Middle frontal gyrus (tissue), 1 donor: Measurements from ENCODE around the gene CLMN.
A peak's percentile ranks its signal among the peaks of the same experiment; 100 is the strongest.

Experiments
- DNase-seq: peaks from one replicate; pipeline ENCODE4 v3.0.0-alpha.2; 2015; ENCODE audit warnings: low spot score; ENCODE audit errors: extremely low spot score

The CLMN gene

GRCh38 chr14:95174184-95174792 is 145.4 kb downstream of the CLMN start:
- no peak for DNase-seq

- DNase-seq, result no peak
Measured at GRCh38 chr14:95173518-95173917, 146.2 kb downstream of the CLMN start.

- no peak for DNase-seq
Measured at GRCh38 chr14:95167177-95167576, 152.5 kb downstream of the CLMN start.

GRCh38 chr14:95165517-95165916 is 154.2 kb downstream of the CLMN start:
- no peak for DNase-seq

GRCh38 chr14:95164506-95164905 is 155.2 kb downstream of the CLMN start:
- no peak for DNase-seq

GRCh38 chr14:95163666-95164065 is 156.0 kb downstream of the CLMN start:
- DNase-seq, result no peak

GRCh38 chr14:95163132-95163531 is 156.6 kb downstream of the CLMN start:
- no peak for DNase-seq

GRCh38 chr14:95162641-95163040 is 157.1 kb downstream of the CLMN start:
- DNase-seq, result no peak

GRCh38 chr14:95157327-95158189 is 162.2 kb downstream of the CLMN start, which contains the start of gene DICER1:
DICER1 (minus strand) TSS chr14:95157529; CDS start chr14:95133458, 24,071 bp downstream.
- peak; percentile 94 for DNase-seq

- DNase-seq, result no peak
Measured at GRCh38 chr14:95157048-95157326, 162.7 kb downstream of the CLMN start.

GRCh38 chr14:95156161-95157047 is 163.3 kb downstream of the CLMN start:
- DNase-seq, result no peak

GRCh38 chr14:95155045-95155444 is 164.7 kb downstream of the CLMN start:
- DNase-seq, result no peak

- DNase-seq, result no peak
Measured at GRCh38 chr14:95153866-95154265, 165.8 kb downstream of the CLMN start.

GRCh38 chr14:95151561-95151960 is 168.1 kb downstream of the CLMN start:
- no peak for DNase-seq

GRCh38 chr14:95150910-95151309 is 168.8 kb downstream of the CLMN start:
- DNase-seq, result no peak

GRCh38 chr14:95149441-95149840 is 170.3 kb downstream of the CLMN start:
- no peak for DNase-seq

GRCh38 chr14:95147597-95147996 is 172.1 kb downstream of the CLMN start:
- DNase-seq, result no peak

GRCh38 chr14:95146079-95146771 is 173.5 kb downstream of the CLMN start:
- no peak for DNase-seq

GRCh38 chr14:95144849-95145248 is 174.9 kb downstream of the CLMN start:
- DNase-seq, result no peak

- DNase-seq, result no peak
Measured at GRCh38 chr14:95143808-95144620, 175.7 kb downstream of the CLMN start.

GRCh38 chr14:95142208-95142607 is 177.5 kb downstream of the CLMN start:
- no peak for DNase-seq
